GM23338 (cell line): ENCODE results near the gene FAM98A. TPM values are rescaled to one million over a fixed set of nuclear protein-coding genes. Genes with fewer than 3 reads are reported as not detected.

Experiments
- ATAC-seq: fragments of 200-7000 bp; cut with Tn5 transposase; 3 replicates; pipeline ENCODE4 v1.9.1; 2020
- DNase-seq: peaks from one replicate; pipeline ENCODE4 v3.0.0-alpha.2; 2015; ENCODE audit warnings: low spot score
- H2AFZ ChIP-seq: fragments of 200-600 bp; sonication (generic); 2 replicates; pipeline ENCODE4 v1.8.0; 2016; ENCODE audit warnings: antibody characterized with exemption, mild to moderate bottlenecking, moderate library complexity
- H3F3A ChIP-seq: fragments of 200-600 bp; sonication (generic); replicated peaks from 2 replicates; pipeline ENCODE4 v1.8.0; 2017; ENCODE audit warnings: antibody characterized with exemption, mixed run types, low read depth
- H3K27ac ChIP-seq: fragments of 200-600 bp; sonication (generic); 2 replicates; pipeline ENCODE4 v1.6.1; 2016; ENCODE audit warnings: low read depth
- H3K27me3 ChIP-seq: fragments of 200-600 bp; sonication (generic); 2 replicates; pipeline ENCODE4 v1.8.0; 2016; ENCODE audit warnings: mild to moderate bottlenecking, mixed run types, moderate library complexity; ENCODE audit not compliant: insufficient read depth
- H3K36me3 ChIP-seq: fragments of 200-600 bp; sonication (generic); 2 replicates; pipeline ENCODE4 v1.8.0; 2016; ENCODE audit warnings: mild to moderate bottlenecking; ENCODE audit not compliant: insufficient read depth
- H3K4me1 ChIP-seq: fragments of 200-600 bp; sonication (generic); 2 replicates; pipeline ENCODE4 v1.8.0; 2016; ENCODE audit warnings: mild to moderate bottlenecking, moderate library complexity; ENCODE audit not compliant: insufficient read depth
- H3K4me2 ChIP-seq: fragments of 200-600 bp; sonication (generic); 2 replicates; pipeline ENCODE4 v1.7.1; 2017; ENCODE audit warnings: mixed run types
- H3K4me3 ChIP-seq: fragments of 200-600 bp; sonication (generic); 2 replicates; pipeline ENCODE4 v1.6.1; 2016; ENCODE audit warnings: mixed run types
- H3K79me2 ChIP-seq: fragments of 200-600 bp; sonication (generic); replicated peaks from 2 replicates; pipeline ENCODE4 v1.8.0; 2017; ENCODE audit warnings: mild to moderate bottlenecking; ENCODE audit not compliant: insufficient read depth
- H3K9me2 ChIP-seq: fragments of 200-600 bp; sonication (generic); 2 replicates; pipeline ENCODE4 v1.8.0; 2017; ENCODE audit not compliant: insufficient read depth
- H4K20me1 ChIP-seq: fragments of 200-600 bp; sonication (generic); replicated peaks from 2 replicates; pipeline ENCODE4 v1.8.0; 2017; ENCODE audit warnings: mild to moderate bottlenecking; ENCODE audit not compliant: insufficient read depth
- H3K27ac Mint-ChIP-seq: 2 replicates; pipeline ENCODE4 v1.8.0; 2020; ENCODE audit warnings: inconsistent platforms, mild to moderate bottlenecking, moderate library complexity, mixed read lengths
- H3K27me3 Mint-ChIP-seq: 3 replicates; pipeline ENCODE4 v1.8.0; 2022; ENCODE audit warnings: low read depth, mild to moderate bottlenecking, moderate library complexity, mixed read lengths, inconsistent platforms; ENCODE audit not compliant: insufficient read depth, poor library complexity
- H3K36me3 Mint-ChIP-seq: 3 replicates; pipeline ENCODE4 v1.8.0; 2021; ENCODE audit warnings: low read depth, mild to moderate bottlenecking, inconsistent platforms, moderate library complexity, mixed read lengths
- H3K4me1 Mint-ChIP-seq: 3 replicates; pipeline ENCODE4 v1.8.0; 2020; ENCODE audit warnings: mild to moderate bottlenecking, inconsistent platforms, mixed read lengths
- H3K4me3 Mint-ChIP-seq: 3 replicates; pipeline ENCODE4 v1.8.0; 2021; ENCODE audit warnings: moderate library complexity, mild to moderate bottlenecking, inconsistent platforms, mixed read lengths
- H3K9me3 Mint-ChIP-seq: 3 replicates; pipeline ENCODE4 v1.8.0; 2020; ENCODE audit warnings: moderate library complexity, mild to moderate bottlenecking, inconsistent platforms, mixed read lengths
- JUNB ChIP-seq: IDR thresholded peaks from one replicate; pipeline ENCODE4 v1.6.1; 2016; ENCODE audit warnings: antibody characterized with exemption; ENCODE audit not compliant: unreplicated experiment
- ZNF331 ChIP-seq: fragments of 250-450 bp; sonication (Bioruptor Pico); IDR thresholded peaks from 2 replicates; pipeline ENCODE4 v1.5.0; 2020; ENCODE audit warnings: low read depth, mild to moderate bottlenecking, moderate library complexity
- polyA plus RNA-seq: library from polyadenylated mRNA; unstranded; fragments of >200 nt; fragmentation: Nextera tagmentation; extraction: Ambion mirVana; gene quantifications from 2 replicates; pipeline ENCODE4 v1.2.1, GENCODE V29; 2016
- small RNA-seq: library from RNA; depleted of rRNA; stranded (forward); fragments of <200 nt; gene quantifications from one replicate; pipeline ENCODE3, GENCODE V24; 2014; ENCODE audit warnings: low replicate concordance
- total RNA-seq: library from RNA; depleted of rRNA; stranded (reverse); fragments of >200 nt; shearing (Covaris generic); gene quantifications from 2 replicates; pipeline ENCODE4 v1.2.3, GENCODE V29; 2014; rRNA removed
- TF ChIP-seq, protein P1 (sequence below): fragments of 250-450 bp; sonication (Bioruptor Pico); IDR thresholded peaks from 2 replicates; pipeline ENCODE4 v1.5.0; 2020; ENCODE audit warnings: mild to moderate bottlenecking, moderate library complexity

The FAM98A gene
- total and polyA plus RNA-seq, 2 experiments from 2014 or later: 68.6 to 149 TPM

DNA sequence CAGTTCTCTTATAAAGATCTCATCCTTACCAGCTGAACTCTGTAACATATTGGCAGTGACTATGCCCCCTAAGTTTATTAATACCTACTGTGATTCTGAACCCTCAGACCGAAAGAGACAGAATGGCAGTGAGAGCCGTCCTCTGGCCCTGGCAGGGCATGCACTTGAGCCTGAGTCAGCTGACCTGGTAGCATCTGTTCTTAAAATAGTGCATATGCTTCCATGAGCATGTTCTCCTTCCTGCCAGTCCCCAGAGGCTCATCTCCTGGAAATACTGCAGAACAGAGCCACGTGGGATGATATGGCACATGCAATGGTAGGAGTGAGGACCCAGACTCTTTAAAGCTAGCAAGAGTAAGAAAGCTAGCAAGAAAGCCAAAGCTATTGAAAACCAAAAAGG lies 63.7 kb downstream of the FAM98A start:
- Histone ChIP-seq H3K4me3 (no peak overlapping the region), H3K27me3 (no peaks in the 10 kb centered on the region), H3K4me2 (no peak overlapping the region), H3K36me3 (no peaks in the 10 kb centered on the region), H3K4me1 (peaks cover 8% of the 10 kb centered on the region; the same call in 1 of the 2 replicates), H3K27ac (no peak overlapping the region), H3K9me2 (0 out of 2 replicates have a peak, but pooled peaks cover 4% of the 10 kb centered on the region), H3F3A (no peaks in the 10 kb centered on the region), H3K79me2 (no peaks in the 10 kb centered on the region), H2AFZ (no peak overlapping the region), H4K20me1 (no peaks in the 10 kb centered on the region)
- Mint-ChIP-seq H3K4me1 (peaks cover 9% of the 10 kb centered on the region), H3K4me3 (no peak overlapping the region), H3K27ac (no peak overlapping the region), H3K27me3 (no peaks in the 10 kb centered on the region), H3K9me3 (no peaks in the 10 kb centered on the region; the same call in 2 of the 3 replicates), H3K36me3 (no peaks in the 10 kb centered on the region)
- DNase-seq (no peak), ATAC-seq (no peak)
- TF ChIP-seq ZNF331 (CRISPR knock-in tag) (no peak), JUNB (no peak)
- TF ChIP-seq, protein P1, sequence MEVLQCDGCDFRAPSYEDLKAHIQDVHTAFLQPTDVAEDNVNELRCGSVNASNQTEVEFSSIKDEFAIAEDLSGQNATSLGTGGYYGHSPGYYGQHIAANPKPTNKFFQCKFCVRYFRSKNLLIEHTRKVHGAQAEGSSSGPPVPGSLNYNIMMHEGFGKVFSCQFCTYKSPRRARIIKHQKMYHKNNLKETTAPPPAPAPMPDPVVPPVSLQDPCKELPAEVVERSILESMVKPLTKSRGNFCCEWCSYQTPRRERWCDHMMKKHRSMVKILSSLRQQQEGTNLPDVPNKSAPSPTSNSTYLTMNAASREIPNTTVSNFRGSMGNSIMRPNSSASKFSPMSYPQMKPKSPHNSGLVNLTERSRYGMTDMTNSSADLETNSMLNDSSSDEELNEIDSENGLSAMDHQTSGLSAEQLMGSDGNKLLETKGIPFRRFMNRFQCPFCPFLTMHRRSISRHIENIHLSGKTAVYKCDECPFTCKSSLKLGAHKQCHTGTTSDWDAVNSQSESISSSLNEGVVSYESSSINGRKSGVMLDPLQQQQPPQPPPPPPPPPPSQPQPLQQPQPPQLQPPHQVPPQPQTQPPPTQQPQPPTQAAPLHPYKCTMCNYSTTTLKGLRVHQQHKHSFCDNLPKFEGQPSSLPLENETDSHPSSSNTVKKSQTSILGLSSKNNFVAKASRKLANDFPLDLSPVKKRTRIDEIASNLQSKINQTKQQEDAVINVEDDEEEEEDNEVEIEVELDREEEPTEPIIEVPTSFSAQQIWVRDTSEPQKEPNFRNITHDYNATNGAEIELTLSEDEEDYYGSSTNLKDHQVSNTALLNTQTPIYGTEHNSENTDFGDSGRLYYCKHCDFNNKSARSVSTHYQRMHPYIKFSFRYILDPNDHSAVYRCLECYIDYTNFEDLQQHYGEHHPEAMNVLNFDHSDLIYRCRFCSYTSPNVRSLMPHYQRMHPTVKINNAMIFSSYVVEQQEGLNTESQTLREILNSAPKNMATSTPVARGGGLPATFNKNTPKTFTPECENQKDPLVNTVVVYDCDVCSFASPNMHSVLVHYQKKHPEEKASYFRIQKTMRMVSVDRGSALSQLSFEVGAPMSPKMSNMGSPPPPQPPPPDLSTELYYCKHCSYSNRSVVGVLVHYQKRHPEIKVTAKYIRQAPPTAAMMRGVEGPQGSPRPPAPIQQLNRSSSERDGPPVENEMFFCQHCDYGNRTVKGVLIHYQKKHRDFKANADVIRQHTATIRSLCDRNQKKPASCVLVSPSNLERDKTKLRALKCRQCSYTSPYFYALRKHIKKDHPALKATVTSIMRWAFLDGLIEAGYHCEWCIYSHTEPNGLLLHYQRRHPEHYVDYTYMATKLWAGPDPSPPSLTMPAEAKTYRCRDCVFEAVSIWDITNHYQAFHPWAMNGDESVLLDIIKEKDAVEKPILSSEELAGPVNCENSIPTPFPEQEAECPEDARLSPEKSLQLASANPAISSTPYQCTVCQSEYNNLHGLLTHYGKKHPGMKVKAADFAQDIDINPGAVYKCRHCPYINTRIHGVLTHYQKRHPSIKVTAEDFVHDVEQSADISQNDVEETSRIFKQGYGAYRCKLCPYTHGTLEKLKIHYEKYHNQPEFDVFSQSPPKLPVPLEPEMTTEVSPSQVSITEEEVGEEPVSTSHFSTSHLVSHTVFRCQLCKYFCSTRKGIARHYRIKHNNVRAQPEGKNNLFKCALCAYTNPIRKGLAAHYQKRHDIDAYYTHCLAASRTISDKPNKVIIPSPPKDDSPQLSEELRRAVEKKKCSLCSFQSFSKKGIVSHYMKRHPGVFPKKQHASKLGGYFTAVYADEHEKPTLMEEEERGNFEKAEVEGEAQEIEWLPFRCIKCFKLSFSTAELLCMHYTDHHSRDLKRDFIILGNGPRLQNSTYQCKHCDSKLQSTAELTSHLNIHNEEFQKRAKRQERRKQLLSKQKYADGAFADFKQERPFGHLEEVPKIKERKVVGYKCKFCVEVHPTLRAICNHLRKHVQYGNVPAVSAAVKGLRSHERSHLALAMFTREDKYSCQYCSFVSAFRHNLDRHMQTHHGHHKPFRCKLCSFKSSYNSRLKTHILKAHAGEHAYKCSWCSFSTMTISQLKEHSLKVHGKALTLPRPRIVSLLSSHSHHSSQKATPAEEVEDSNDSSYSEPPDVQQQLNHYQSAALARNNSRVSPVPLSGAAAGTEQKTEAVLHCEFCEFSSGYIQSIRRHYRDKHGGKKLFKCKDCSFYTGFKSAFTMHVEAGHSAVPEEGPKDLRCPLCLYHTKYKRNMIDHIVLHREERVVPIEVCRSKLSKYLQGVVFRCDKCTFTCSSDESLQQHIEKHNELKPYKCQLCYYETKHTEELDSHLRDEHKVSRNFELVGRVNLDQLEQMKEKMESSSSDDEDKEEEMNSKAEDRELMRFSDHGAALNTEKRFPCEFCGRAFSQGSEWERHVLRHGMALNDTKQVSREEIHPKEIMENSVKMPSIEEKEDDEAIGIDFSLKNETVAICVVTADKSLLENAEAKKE (CRISPR knock-in tag): no peak

Small RNA genes lying within 50 kb of the gene (small RNA-seq; reads per million reads assigned to genes)
- gene ATP6V0E1P3: not detected

Other genes with a start within 250 kb of the FAM98A start
- 0.69 TPM in 1 of 2 replicates, not detected in the other for gene RASGRP3, start 122.7 kb downstream of the FAM98A start, total RNA-seq
- 0.19 and 0.23 TPM in 2 replicates for gene RASGRP3, start 122.7 kb downstream of the FAM98A start, polyA plus RNA-seq